Measurements from ENCODE around the gene PCDHGA1. TPM values are rescaled to one million over a fixed set of nuclear protein-coding genes. Genes with fewer than 3 reads are reported as not detected.

The PCDHGA1 gene
- polyA plus RNA-seq, 1 donor from 2014 or later: not detected

- Mint-ChIP-seq H3K9me3 (no peaks in the 10 kb centered on the region), H3K36me3 (peaks cover 3% of the 10 kb centered on the region), H3K4me3 (peak within 1 kb of the TSS in 1 of 4 donors; percentile 60), H3K27me3 (peaks cover 37% of the 10 kb centered on the region), H3K27ac (no peak within 1 kb of the TSS), H3K4me1 (peaks cover 14 to 36% (median 21%) of the 10 kb centered on the region in 3 donors)
Observed at GRCh38 chr5:141488591-141489561, 158.6 kb downstream of the PCDHGA1 start, which contains the start of gene PCDHGC5. Gene PCDHGC5, plus strand, starts transcription at chr5:141489081. Its CDS starts 160 bp downstream, at chr5:141489241.

- Mint-ChIP-seq H3K27me3 (peaks cover 39% of the 10 kb centered on the region), H3K9me3 (no peaks in the 10 kb centered on the region), H3K4me3 (peak overlapping the region in 2 of 4 donors; percentile 39 to 73), H3K4me1 (peaks cover 7 to 28% (median 15%) of the 10 kb centered on the region in 3 donors), H3K36me3 (peaks cover 3% of the 10 kb centered on the region), H3K27ac (no peak overlapping the region)
Observed at GRCh38 chr5:141489841-141490240, 159.5 kb downstream of the PCDHGA1 start.

- no peaks in the 10 kb centered on the region for H3K9me3 Mint-ChIP-seq
- peaks cover 7 to 25% (median 12%) of the 10 kb centered on the region in 3 donors for H3K4me1 Mint-ChIP-seq
- peak overlapping the region in 3 of 4 donors; percentile 39 to 81 (median 73) for H3K4me3 Mint-ChIP-seq
- H3K27ac Mint-ChIP-seq: peak overlapping the region in 1 of 3 donors; percentile 29
- peaks cover 35% of the 10 kb centered on the region for H3K27me3 Mint-ChIP-seq
- H3K36me3 Mint-ChIP-seq: peaks cover 3% of the 10 kb centered on the region
Observed at GRCh38 chr5:141490271-141490670, 160.0 kb downstream of the PCDHGA1 start.

GRCh38 chr5:141490771-141491170, 160.5 kb downstream of the PCDHGA1 start:
- Mint-ChIP-seq H3K27ac (peak overlapping the region in 2 of 3 donors; percentile 29 to 81), H3K9me3 (no peaks in the 10 kb centered on the region), H3K4me1 (peaks cover 10 to 27% (median 15%) of the 10 kb centered on the region in 3 donors), H3K36me3 (peaks cover 3% of the 10 kb centered on the region), H3K4me3 (peak overlapping the region; percentile 34 to 86 (median 56)), H3K27me3 (peaks cover 32% of the 10 kb centered on the region)

- peaks cover 3% of the 10 kb centered on the region for H3K36me3 Mint-ChIP-seq
- H3K4me3 Mint-ChIP-seq: peak overlapping the region; percentile 71 to 93 (median 86)
- H3K27ac Mint-ChIP-seq: peak overlapping the region in 2 of 3 donors; percentile 33 to 39
- peaks cover 32% of the 10 kb centered on the region for H3K27me3 Mint-ChIP-seq
- H3K4me1 Mint-ChIP-seq: peaks cover 11 to 25% (median 15%) of the 10 kb centered on the region in 3 donors
- H3K9me3 Mint-ChIP-seq: no peaks in the 10 kb centered on the region
Observed at GRCh38 chr5:141491323-141492167, 161.2 kb downstream of the PCDHGA1 start.

- H3K4me1 Mint-ChIP-seq: peaks cover 11 to 23% (median 15%) of the 10 kb centered on the region in 3 donors
- peak overlapping the region in 2 of 3 donors; percentile 33 to 47 for H3K27ac Mint-ChIP-seq
- H3K4me3 Mint-ChIP-seq: peak overlapping the region; percentile 71 to 93 (median 86)
- no peaks in the 10 kb centered on the region for H3K9me3 Mint-ChIP-seq
- H3K27me3 Mint-ChIP-seq: peaks cover 31% of the 10 kb centered on the region
- peaks cover 3% of the 10 kb centered on the region for H3K36me3 Mint-ChIP-seq
Observed at GRCh38 chr5:141492168-141492885, 162.0 kb downstream of the PCDHGA1 start.

GRCh38 chr5:141493500-141494422, 163.4 kb downstream of the PCDHGA1 start:
- peaks cover 33% of the 10 kb centered on the region for H3K27me3 Mint-ChIP-seq
- peaks cover 11 to 16% (median 15%) of the 10 kb centered on the region in 3 donors for H3K4me1 Mint-ChIP-seq
- peaks cover 7% of the 10 kb centered on the region for H3K36me3 Mint-ChIP-seq
- H3K9me3 Mint-ChIP-seq: peaks cover 0 to 2% (median 0%) of the 10 kb centered on the region in 3 donors
- H3K4me3 Mint-ChIP-seq: peak overlapping the region in 2 of 4 donors; percentile 8 to 71
- H3K27ac Mint-ChIP-seq: no peak overlapping the region

GRCh38 chr5:141494761-141495452, 164.6 kb downstream of the PCDHGA1 start:
- H3K27ac Mint-ChIP-seq: peak overlapping the region in 1 of 3 donors; percentile 67
- H3K36me3 Mint-ChIP-seq: peaks cover 7% of the 10 kb centered on the region
- H3K27me3 Mint-ChIP-seq: peaks cover 26% of the 10 kb centered on the region
- peaks cover 14 to 16% (median 15%) of the 10 kb centered on the region in 3 donors for H3K4me1 Mint-ChIP-seq
- H3K9me3 Mint-ChIP-seq: peaks cover 0 to 2% (median 0%) of the 10 kb centered on the region in 3 donors
- peak overlapping the region in 1 of 4 donors; percentile 2 for H3K4me3 Mint-ChIP-seq

GRCh38 chr5:141495453-141495811, 165.1 kb downstream of the PCDHGA1 start:
- Mint-ChIP-seq H3K4me1 (peaks cover 14 to 16% (median 15%) of the 10 kb centered on the region in 3 donors), H3K4me3 (peak overlapping the region in 1 of 4 donors; percentile 2), H3K9me3 (peaks cover 0 to 2% (median 0%) of the 10 kb centered on the region in 3 donors), H3K36me3 (peaks cover 8% of the 10 kb centered on the region), H3K27me3 (peaks cover 22% of the 10 kb centered on the region), H3K27ac (peak overlapping the region in 2 of 3 donors; percentile 33 to 35)

- Mint-ChIP-seq H3K36me3 (peaks cover 5% of the 10 kb centered on the region), H3K4me1 (peaks cover 9 to 13% (median 11%) of the 10 kb centered on the region in 3 donors), H3K27ac (no peak overlapping the region), H3K9me3 (peaks cover 0 to 2% (median 0%) of the 10 kb centered on the region in 3 donors), H3K27me3 (peaks cover 16% of the 10 kb centered on the region), H3K4me3 (no peak overlapping the region)
Observed at GRCh38 chr5:141496038-141496437, 165.7 kb downstream of the PCDHGA1 start.

- peak overlapping the region in 1 of 4 donors; percentile 21 for H3K4me3 Mint-ChIP-seq
- H3K27me3 Mint-ChIP-seq: peaks cover 3% of the 10 kb centered on the region
- peaks cover 0 to 2% (median 0%) of the 10 kb centered on the region in 3 donors for H3K9me3 Mint-ChIP-seq
- no peak overlapping the region for H3K27ac Mint-ChIP-seq
- H3K4me1 Mint-ChIP-seq: peaks cover 1 to 6% (median 3%) of the 10 kb centered on the region in 3 donors
- H3K36me3 Mint-ChIP-seq: peaks cover 5% of the 10 kb centered on the region
Observed at GRCh38 chr5:141501761-141502160, 171.4 kb downstream of the PCDHGA1 start.

GRCh38 chr5:141503681-141504080, 173.4 kb downstream of the PCDHGA1 start:
- peaks cover 19 to 24% (median 21%) of the 10 kb centered on the region in 3 donors for H3K4me1 Mint-ChIP-seq
- H3K4me3 Mint-ChIP-seq: no peak overlapping the region
- no peak overlapping the region for H3K27ac Mint-ChIP-seq
- no peaks in the 10 kb centered on the region for H3K9me3 Mint-ChIP-seq
- no peaks in the 10 kb centered on the region for H3K27me3 Mint-ChIP-seq
- H3K36me3 Mint-ChIP-seq: peaks cover 2% of the 10 kb centered on the region
